ENCODE measurements around the gene FAM47E.
A peak's percentile ranks its signal among the peaks of the same experiment; 100 is the strongest.

Gene FAM47E

DNA sequence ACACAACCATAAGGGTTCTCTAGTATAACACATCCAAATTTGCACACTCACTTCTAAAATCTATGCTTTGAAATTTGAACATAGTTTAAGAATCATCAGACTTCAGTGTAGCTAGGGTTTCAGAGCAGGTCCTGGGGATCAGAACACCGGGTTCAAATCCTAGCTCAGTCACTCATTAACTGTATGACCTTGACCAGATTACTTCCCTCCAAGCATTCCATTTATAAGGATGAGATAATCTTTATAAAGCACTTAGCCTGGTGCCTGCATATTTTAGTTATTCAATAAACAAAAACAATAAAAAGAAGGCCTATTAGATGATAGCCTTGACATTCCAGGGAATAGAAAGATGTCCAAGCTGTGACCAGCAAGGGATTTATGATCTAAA lies 50.2 kb downstream of the FAM47E start:
- no peak for DNase-seq

DNA sequence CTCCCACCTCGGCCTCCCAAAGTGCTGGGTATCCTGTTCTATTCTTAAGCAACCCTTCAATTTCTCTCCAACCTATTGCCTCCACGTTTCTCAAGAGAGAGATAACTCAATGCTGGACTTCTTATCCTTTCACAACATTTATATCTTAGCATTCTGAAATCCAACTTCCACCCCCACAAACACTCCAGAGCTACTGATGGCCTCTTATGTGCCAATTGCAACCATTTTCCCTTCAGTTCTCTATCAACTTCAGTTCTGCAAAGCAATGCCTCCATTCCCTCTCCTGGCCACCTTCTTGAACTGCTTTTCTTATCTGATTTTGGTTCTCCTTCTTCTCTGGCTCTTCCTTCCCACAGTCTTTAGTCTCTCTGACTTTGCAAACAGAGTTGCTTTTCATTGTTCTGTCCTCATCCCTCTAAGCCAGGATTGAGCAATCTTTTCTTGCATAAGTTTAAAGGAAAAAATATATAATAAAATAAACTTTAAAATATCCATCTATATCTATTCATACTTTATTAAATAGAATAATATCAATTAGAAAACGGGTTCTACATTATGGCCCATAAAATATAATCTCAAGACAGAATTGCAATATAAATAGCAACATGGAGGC lies 51.4 kb downstream of the FAM47E start:
- no peak for DNase-seq

DNA sequence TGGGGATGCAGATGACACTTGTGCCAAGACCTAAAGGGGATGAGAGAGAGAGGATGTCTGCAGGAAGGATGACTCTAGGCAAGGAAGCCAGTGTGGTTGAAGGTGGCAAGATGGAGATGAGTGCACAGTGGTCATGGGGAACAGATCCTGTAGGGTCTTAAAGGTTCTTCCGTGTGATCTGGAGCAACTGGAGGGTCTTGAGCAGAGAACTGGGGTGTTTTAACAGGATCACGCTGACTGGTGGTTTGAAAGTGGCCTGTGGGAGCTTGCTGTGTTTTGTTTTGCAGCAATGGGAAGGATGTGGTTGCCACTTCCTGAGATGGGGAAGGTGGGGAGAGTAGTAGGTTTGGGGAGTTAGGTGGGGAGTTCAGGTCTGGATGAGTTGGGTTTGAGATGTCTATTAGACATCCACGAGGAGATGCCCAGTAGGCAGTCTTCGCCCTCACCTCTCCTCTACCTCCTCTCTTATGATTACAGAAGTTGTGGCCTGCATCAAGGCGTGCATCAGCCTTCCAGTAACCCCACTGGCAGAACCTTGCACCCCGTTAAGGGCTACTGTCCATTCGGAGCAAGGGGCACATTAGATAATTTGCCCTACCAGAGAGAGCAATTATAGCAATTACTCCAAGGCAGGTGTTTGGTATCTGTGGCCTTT lies 53.6 kb downstream of the FAM47E start:
- DNase-seq: no peak

DNA sequence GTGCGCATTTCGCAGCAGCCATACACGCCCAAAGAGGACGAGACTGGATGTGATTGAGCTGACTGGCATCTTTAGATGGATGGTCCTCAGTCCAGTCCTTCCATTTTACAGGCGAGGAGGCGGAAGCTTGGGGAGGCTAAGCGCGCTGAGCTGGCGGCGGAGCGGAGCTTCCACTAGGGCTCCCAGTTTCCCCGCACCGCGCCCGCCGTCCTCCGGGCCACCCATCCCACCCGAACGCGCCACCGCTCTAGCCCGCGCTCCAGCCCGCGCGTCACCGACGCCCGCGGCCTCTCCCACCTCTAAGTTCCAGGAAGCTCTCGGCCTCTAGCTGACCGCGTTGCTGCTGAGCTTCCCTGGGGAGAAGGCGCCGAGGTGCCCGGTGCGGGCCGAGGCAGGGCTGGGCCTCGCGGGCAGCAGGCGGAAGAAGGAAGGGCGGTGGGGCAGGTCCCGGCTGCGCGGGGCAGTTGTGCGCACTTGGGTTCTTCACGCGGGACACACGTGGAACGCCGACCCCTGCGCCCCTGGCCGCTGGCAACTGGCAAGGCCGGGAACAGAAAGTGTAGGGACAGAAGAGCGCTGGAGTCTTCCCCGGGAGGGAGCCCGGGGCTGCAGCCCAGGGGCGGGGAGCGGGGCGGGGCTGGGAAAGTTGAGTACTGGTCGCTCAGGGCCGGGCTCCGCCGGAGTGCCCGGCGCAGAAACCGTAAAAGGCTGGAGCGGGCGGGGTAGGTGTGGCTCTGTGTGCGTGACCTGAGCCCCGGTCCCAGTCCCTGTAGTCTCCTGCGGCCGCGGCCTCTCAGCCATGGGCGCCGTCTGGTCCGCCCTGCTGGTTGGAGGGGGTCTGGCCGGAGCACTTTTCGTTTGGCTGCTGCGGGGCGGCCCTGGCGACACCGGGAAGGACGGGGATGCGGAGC lies 54.7 kb downstream of the FAM47E start, which contains the start of gene STBD1:
STBD1 (plus strand) TSS at position 763 of the 911 bp plus-strand sequence; CDS start at position 800, 37 bp downstream.
- DNase-seq: peak; percentile 64

DNA sequence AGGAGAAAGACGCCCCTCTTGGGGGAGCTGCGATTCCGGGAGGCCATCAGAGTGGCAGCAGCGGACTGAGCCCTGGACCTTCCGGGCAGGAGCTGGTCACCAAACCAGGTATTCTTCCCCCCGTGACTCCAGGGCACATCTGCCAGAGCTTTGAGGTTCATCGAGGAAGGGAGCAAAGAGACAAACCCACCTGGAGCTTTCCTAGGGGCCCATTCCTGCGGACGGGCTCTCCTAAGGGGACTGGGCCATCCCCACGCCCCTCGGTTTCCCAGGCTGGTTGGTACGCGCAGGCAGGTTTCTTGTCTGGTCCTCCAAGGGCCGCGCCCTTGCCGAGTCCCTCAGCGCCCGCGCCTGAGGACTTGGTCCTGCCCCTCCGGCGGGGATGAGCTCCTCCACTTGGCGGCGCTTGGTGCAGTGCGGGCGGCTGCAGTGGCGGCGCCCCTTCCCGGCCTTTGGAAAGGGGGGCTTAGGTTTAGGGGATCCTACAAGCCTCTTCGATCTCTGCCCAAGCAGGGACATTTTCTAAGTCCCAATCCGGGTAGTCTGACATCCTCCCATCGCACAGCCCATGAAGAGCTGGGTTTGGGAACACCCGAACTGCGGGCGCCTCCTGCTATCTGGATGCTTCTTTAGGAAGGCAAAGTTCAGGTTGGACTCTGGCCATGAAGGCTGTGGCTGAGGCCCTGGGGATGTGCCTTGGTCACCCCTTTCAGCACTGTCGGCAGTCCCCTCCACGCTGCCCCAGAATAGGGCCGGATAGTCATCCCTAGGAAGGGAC lies 55.5 kb downstream of the FAM47E start:
- peak; percentile 39 for DNase-seq

DNA sequence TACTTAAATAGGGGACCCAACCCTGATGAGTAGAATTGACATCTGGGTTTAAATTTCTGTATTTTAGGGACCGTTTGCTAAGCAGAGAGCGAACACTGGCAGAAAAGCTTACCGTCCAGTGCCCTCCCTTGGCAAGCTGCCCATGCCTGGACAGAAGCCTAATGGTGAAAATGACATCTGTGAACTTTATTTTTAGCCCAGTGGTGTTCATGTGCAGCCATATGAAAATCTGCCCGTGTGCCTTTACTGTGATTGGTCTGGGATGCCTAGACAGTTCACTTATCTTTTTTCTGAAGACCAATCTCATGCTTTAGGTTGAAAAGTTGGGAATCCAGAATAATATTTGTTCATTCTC lies 56.1 kb downstream of the FAM47E start:
- DNase-seq: no peak

DNA sequence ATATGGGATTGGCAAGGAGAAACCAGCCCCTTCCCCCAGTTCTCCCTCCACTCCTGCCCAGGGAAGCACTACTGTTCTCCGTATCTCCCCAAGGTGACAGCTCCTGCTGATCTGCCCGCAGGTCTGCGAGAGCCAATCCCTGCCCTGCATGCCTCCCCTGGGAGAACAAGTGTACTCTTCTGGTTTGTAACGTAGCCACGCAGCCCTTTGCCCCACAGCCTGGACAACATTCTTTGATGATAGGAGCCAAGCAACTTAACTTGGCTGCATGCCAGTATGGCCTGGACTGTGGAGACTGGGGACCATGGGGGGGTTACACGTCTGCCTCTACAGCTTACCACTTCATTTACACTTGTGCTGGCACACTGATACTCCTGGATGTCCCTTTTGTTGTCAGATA lies 57.0 kb downstream of the FAM47E start:
- no peak for DNase-seq

DNA sequence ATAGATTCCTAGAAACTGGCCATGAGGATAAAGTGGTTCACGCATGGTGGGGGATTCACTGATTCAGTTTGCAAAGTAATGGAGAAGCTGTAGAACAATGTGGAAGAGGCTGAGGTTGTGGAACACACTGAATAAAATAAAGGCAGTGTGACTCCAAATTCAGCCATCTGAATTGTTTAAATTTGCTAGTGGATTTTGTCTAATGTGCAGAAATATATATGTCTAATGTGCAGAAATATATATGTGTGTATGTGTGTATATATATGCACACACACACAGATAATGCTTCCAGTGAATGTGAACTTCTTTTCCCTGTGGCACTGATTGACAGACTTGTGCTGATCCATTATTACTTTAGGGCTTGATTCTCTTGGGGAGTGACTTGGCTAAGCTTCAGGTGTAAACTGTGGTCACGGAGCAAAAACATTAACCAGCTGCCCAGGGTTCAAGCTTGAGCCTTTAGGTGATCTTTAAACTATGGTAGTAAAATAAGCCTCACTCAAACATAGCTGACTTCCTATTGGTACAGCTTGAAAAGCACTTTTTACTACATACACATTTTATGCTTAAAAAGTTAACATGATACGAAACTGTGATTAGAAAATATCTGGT lies 58.5 kb downstream of the FAM47E start:
- DNase-seq: no peak

DNA sequence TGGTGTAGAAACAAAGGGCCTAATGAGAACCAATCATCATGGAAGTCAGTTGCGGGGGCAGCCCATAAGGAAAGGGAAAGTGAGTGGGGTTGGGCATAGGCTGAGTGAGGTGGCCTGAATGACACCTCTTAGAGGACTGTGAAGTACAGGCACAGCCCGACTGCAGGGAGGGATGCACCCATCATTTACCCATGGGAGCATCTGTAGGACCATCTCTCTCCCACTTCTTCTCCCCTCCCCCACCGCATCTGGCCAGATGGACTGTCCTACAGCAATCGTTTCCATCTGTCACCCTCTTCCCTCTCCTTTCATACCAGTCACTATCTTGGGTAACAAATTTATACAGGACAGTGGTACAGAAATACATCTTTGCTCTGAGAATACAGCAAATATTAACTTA lies 59.2 kb downstream of the FAM47E start:
- no peak for DNase-seq

DNA sequence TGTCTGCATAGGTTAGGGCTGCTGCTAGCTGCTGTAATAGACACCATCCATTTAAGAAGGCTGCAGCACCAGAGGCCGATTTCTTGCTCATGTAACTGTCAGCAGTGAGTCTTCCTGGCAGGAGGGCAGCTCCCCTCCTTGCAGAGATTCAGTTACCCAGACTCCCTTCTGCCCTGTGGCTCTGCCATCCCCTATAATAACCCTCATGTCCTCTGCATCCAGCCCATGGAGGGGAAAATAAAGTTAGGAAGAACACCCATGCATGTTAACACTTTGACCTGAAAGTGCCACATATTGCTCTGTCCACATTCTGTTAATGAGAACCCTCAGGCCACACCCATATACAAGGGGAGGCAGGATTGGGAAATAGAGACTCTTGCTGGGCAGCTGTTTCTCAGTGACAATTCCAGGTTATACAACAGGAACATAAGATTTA lies 60.4 kb downstream of the FAM47E start:
- no peak for DNase-seq

DNA sequence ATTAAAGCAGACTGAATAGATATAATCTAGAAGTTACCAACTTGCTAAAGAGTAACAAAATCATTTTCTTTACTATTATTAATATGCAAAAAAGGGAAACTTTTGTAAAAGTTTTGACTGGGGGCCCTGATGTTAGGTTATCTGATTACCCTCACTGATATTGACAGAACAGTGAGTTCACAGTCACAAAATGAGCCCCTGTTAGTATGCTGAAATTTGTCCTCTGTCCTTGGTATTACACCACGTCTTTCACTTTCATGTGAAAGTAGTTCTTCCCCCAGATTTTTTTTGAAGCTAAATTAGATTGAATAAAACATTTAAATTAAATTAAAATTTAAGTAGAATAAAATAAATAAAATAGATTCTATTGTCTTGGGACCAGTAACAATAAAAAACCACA lies 60.9 kb downstream of the FAM47E start:
- DNase-seq: no peak

DNA sequence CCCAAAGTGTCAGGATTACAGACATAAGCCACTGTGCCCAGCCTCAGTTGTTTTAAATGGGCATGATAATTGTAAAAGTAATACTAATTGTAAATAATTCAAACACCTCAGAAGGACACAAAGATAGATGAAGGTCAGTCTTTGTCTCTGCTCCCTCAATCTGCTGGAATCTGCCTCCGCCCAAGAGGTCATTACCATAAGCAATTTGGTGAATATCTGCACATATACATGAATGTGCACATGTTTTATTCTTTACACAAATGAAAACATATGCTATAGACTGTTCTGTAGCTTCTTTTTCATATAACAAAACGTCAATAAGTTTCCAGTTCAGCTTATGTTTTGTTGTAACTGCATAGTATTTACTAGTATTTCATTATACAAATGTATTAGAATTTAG lies 62.0 kb downstream of the FAM47E start:
- no peak for DNase-seq

DNA sequence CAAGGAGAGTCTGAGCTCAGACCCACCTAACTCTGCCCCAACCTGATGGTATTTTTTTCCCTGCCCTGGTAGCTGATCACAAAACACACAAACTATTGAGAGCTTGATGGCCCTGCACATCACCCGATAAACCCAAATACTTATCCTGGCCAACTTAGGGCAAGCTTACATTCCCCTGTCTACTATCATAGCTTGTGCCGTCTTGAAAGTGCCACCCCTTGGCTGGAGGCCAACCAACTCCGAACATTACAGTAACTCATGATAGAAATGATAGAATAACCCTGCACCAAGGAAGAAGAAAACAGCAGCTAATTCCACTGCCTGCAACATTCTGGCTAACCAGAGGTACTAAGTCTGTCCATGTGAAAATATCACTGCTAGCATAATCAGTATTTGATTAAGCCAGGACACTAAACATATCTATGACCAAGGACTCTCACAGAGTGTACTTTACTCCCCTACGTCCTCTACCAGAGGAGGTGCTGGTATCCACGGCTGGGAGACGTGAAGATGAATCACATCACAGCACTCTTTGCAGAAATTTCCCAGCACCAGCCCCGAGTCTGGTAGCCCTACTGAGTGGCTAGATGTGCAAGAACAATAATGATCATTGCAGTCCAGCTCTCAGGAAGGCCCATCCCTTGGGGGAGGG lies 63.9 kb downstream of the FAM47E start:
- DNase-seq: no peak

DNA sequence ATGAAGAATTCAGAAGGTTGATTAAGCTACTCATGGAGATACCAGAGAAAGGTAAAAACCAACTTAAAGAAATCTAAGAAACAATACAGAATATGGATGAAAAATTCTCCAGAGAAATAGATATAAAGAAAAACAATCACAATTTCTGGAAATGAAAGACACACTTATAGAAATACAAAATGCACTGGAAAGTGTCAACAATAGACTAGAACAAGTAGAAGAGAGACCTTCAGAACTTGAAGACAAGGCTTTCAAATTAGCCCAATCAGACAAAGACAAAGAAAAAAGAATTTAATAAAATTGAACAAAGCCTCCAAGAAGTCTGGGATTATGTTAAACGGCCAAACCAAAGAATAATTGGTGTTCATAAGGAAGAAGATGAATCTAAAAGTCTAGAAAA lies 64.6 kb downstream of the FAM47E start:
- no peak for DNase-seq

DNA sequence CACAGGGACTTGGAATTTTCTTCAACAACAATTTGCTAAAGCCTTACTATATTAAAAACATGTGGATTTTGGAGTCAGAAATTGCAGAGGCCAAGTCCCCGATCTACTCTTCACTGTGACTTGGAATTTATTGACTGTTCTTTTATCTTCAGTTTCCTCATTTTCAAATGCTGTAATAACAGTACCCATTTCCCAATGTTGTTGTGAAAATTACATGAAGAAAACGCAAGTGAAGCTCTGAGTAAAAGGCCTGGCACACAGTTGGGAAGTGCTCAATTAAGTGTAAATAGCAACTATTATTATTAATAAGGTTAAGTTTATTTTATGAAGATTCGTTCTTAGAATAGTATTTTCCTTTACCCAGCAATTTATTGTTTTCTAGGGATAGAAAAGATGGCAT lies 70.7 kb downstream of the FAM47E start:
- no peak for DNase-seq

DNA sequence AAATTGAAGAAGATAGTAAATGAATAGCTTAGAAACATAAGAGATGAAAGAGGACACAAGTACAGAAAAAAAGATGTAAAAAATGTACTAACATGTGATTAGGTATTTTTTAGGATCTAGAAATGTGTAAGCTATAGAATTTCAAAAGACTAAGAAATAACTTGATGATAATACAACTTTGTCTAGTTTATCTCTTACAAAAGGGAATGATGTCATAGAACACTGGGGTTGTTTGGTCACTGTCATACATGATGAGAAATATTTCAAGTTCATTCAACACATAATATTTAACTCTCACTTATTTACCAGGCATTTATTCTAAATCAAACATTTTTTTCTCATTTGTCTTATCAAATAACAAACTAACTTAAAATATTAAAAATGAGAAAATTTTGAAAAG lies 73.6 kb downstream of the FAM47E start:
- DNase-seq: no peak

DNA sequence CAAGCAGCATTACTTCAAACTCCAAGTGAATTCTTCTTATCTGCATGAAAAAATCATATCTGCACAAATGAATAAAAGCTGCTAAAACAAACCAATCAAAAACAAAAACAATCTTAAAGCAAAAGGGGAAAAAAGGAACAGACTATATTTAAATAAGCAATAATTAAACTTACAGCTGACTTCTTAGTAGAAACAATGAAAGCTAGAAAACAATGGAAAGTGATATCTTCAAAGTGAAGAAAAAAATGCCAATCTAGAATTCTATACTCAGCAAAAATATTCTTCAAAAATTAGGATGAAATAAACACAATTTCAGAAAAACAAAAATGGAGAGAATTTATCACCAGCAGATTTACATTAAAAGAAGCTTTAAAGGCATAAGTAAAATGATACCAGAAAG lies 75.0 kb downstream of the FAM47E start:
- no peak for DNase-seq
